ENCODE measurements around the gene KCNG2.

KCNG2 gene

GRCh38 chr18:79825913-79826312 is 28.2 kb downstream of the KCNG2 start:
- DNase-seq: no peak

GRCh38 chr18:79826966-79827365 is 29.2 kb downstream of the KCNG2 start:
- DNase-seq: no peak

- DNase-seq: no peak
These were observed 30.5 kb downstream of the KCNG2 start for GRCh38 chr18:79828258-79828657.

GRCh38 chr18:79829136-79829854 is 31.6 kb downstream of the KCNG2 start:
- no peak for DNase-seq

GRCh38 chr18:79832169-79832568 is 34.4 kb downstream of the KCNG2 start:
- DNase-seq: no peak

GRCh38 chr18:79834834-79835233 is 37.1 kb downstream of the KCNG2 start:
- DNase-seq: no peak

GRCh38 chr18:79841936-79842335 is 44.2 kb downstream of the KCNG2 start:
- no peak for DNase-seq

GRCh38 chr18:79844999-79845563 is 47.3 kb downstream of the KCNG2 start:
- no peak for DNase-seq

- no peak for DNase-seq
These were observed 49.3 kb downstream of the KCNG2 start for GRCh38 chr18:79846936-79847557.

- no peak for DNase-seq
These were observed 50.0 kb downstream of the KCNG2 start for GRCh38 chr18:79847606-79848293.

- no peak for DNase-seq
These were observed 50.5 kb downstream of the KCNG2 start for GRCh38 chr18:79848294-79848578.

- no peak for DNase-seq
These were observed 51.0 kb downstream of the KCNG2 start for GRCh38 chr18:79848579-79849327.

- no peak for DNase-seq
These were observed 51.8 kb downstream of the KCNG2 start for GRCh38 chr18:79849328-79850207.

GRCh38 chr18:79850731-79851130 is 53.0 kb downstream of the KCNG2 start:
- no peak for DNase-seq

- no peak for DNase-seq
These were observed 53.8 kb downstream of the KCNG2 start for GRCh38 chr18:79851489-79851888.

- no peak for DNase-seq
These were observed 54.2 kb downstream of the KCNG2 start for GRCh38 chr18:79851950-79852349.

GRCh38 chr18:79852561-79853302 is 55.0 kb downstream of the KCNG2 start:
- DNase-seq: no peak

- no peak for DNase-seq
These were observed 55.7 kb downstream of the KCNG2 start for GRCh38 chr18:79853303-79853992.

GRCh38 chr18:79853993-79854364 is 56.2 kb downstream of the KCNG2 start:
- no peak for DNase-seq

GRCh38 chr18:79855147-79855933 is 57.6 kb downstream of the KCNG2 start:
- DNase-seq: no peak
